Measurements from ENCODE around the gene DYDC1.

GRCh38 chr10:80289451-80290287, 66.9 kb downstream of the DYDC1 start, which contains the start of gene MAT1A:
- TF ChIP-seq CTCF (IDR thresholded peaks at IDR 0.05) (no peak), EZH2 (IDR thresholded peaks at IDR 0.05) (no peak), EZH2phosphoT487 (IDR thresholded peaks at IDR 0.05) (no peak)
